K562 (cell line): Measurements from ENCODE around the gene ELAVL3. TPM values are rescaled to one million over a fixed set of nuclear protein-coding genes. Genes with fewer than 3 reads are reported as not detected.

Source experiments
- BHLHE40 ChIP-seq: IDR thresholded peaks from 2 replicates; pipeline ENCODE4 v1.6.1; 2011; ENCODE audit warnings: low read length, improper control_type of control experiment
- CHD2 ChIP-seq: IDR thresholded peaks from 2 replicates; pipeline ENCODE4 v1.6.1; 2011; ENCODE audit warnings: low read depth, low read length
- CREB1 ChIP-seq, 2 experiments: sonication (generic) in 1 of 2; formaldehyde crosslinking in 1 of 2; IDR thresholded peaks; 2 replicates each; pipeline versions ENCODE4 v1.6.1 to v1.8.0; 2012 to 2022; ENCODE audit warnings: inconsistent platforms in 1 of 2, mild to moderate bottlenecking in 1 of 2, missing genetic modification reagents in 1 of 2, moderate library complexity in 1 of 2
- ETV5 ChIP-seq: sonication (generic); formaldehyde crosslinking; IDR thresholded peaks from 2 replicates; pipeline ENCODE4 v1.4.0; 2020; ENCODE audit warnings: low read depth, mild to moderate bottlenecking, missing genetic modification reagents
- FOSL1 ChIP-seq: fragments of 200-800 bp; sonication (Bioruptor generic); conservative IDR thresholded peaks from 2 replicates; pipeline ENCODE4 v1.6.1; 2016; ENCODE audit warnings: missing genetic modification characterization, missing compliant biosample characterization
- FOXA1 ChIP-seq: fragments of 450-650 bp; IDR thresholded peaks from 2 replicates; pipeline ENCODE4 v1.6.1; 2016; ENCODE audit warnings: mild to moderate bottlenecking, borderline replicate concordance
- MCM3 ChIP-seq: fragments of 450-650 bp; IDR thresholded peaks from 2 replicates; pipeline ENCODE4 v1.6.1; 2016
- NR4A1 ChIP-seq, 2 experiments: fragments of 250-450 bp in 1 of 2; fragments of 450-650 bp in 1 of 2; sonication (Bioruptor Pico) in 1 of 2; IDR thresholded peaks; 2 replicates each; pipeline versions ENCODE4 v1.4.0 to v1.6.1; 2016 to 2020; ENCODE audit warnings: mild to moderate bottlenecking in 2 of 2, missing compliant biosample characterization in 1 of 2, missing genetic modification characterization in 1 of 2, moderate library complexity in 1 of 2
- PTTG1 ChIP-seq: fragments of 450-650 bp; IDR thresholded peaks from 2 replicates; pipeline ENCODE4 v1.6.1; 2016; ENCODE audit warnings: low read depth, mild to moderate bottlenecking, missing genetic modification characterization, missing compliant biosample characterization
- SMARCA4 ChIP-seq: fragments of 450-650 bp; IDR thresholded peaks from 2 replicates; pipeline ENCODE4 v1.6.1; 2016
- SMARCB1 ChIP-seq: IDR thresholded peaks from 2 replicates; pipeline ENCODE4 v1.6.1; 2011; ENCODE audit warnings: improper control_type of control experiment, low read depth; ENCODE audit not compliant: insufficient read length
- SMC3 ChIP-seq: conservative IDR thresholded peaks from 2 replicates; pipeline ENCODE4 v1.6.1; 2011; ENCODE audit warnings: low read depth, low read length, improper control_type of control experiment; ENCODE audit not compliant: insufficient read depth
- SRSF1 ChIP-seq: fragments of 200-400 bp; formaldehyde crosslinking; IDR thresholded peaks from 2 replicates; pipeline ENCODE4 v1.6.1; 2017; ENCODE audit warnings: mild to moderate bottlenecking, low read depth, low read length, moderate library complexity
- STAG1 ChIP-seq: sonication (generic); formaldehyde crosslinking; IDR thresholded peaks from 2 replicates; pipeline ENCODE4 v1.5.0; 2020; ENCODE audit warnings: missing genetic modification reagents, borderline replicate concordance
- TBP ChIP-seq: optimal IDR thresholded peaks from 2 replicates; pipeline ENCODE3; 2011; ENCODE audit warnings: low read depth, low read length, improper control_type of control experiment
- ZEB2 ChIP-seq: fragments of 450-650 bp; IDR thresholded peaks from 2 replicates; pipeline ENCODE4 v1.6.1; 2016
- ZFP36 ChIP-seq: fragments of 150-350 bp; IDR thresholded peaks from 2 replicates; pipeline ENCODE4 v1.6.1; 2018; ENCODE audit warnings: low read length, low read depth; ENCODE audit not compliant: partially characterized antibody
- ZNF146 ChIP-seq: IDR thresholded peaks from one replicate; pipeline ENCODE4 v1.6.1; 2018; ENCODE audit warnings: missing compliant biosample characterization; ENCODE audit not compliant: unreplicated experiment
- ZNF395 ChIP-seq: fragments of 200-800 bp; sonication (Bioruptor generic); IDR thresholded peaks from 2 replicates; pipeline ENCODE4 v1.6.1; 2017; ENCODE audit warnings: missing genetic modification characterization, missing compliant biosample characterization
- ZNF41 ChIP-seq: fragments of 250-450 bp; sonication (Bioruptor Pico); conservative IDR thresholded peaks from 2 replicates; pipeline ENCODE4 v1.4.0; 2020; ENCODE audit warnings: mild to moderate bottlenecking
- ZNF609 ChIP-seq: sonication (generic); formaldehyde crosslinking; IDR thresholded peaks from 2 replicates; pipeline ENCODE4 v1.8.1; 2023; ENCODE audit warnings: missing genetic modification reagents, mild to moderate bottlenecking, borderline replicate concordance
- polyA plus RNA-seq, 8 experiments: library from polyadenylated mRNA; depleted of rRNA in 4 of 8; stranded (reverse) in 5 of 8; unstranded in 3 of 8; fragments of >200 nt; fragmentation: Nextera tagmentation in 2 of 8; fragmentation: Illumina TruSeq in 1 of 8; extraction: Ambion mirVana in 2 of 8; extraction: Trizol in 1 of 8; gene quantifications; 2 replicates each; pipeline versions ENCODE4 v1.2.1 to v1.2.3, GENCODE V29; 2011 to 2014; ENCODE audit warnings: inconsistent platforms in 1 of 8, missing spikeins in 1 of 8
- total RNA-seq, 7 experiments: library from RNA; depleted of rRNA in 6 of 7; stranded (reverse); fragments of >200 nt in 6 of 7; fragmentation: Illumina TruSeq in 2 of 7; extraction: Trizol in 2 of 7; gene quantifications; 2 replicates each; pipeline versions ENCODE4 v1.2.1 to v1.2.3, GENCODE V29; 2011 to 2021; ENCODE audit warnings: low replicate concordance in 1 of 7

Gene ELAVL3
- total and polyA plus RNA-seq, 9 of the 15 experiments (the other 6 are each of a cell fraction or from before 2014, with no cell fraction given): not detected

- TF ChIP-seq NR4A1 (CRISPR knock-in tag; IDR thresholded peaks at IDR 0.05) (no peak), NR4A1 (tag; IDR thresholded peaks at IDR 0.05) (no peak), ZNF395 (no peak), SMARCA4 (peak; percentile 65), ETV5 (CRISPR knock-in tag) (no peak), ZNF609 (CRISPR knock-in tag) (no peak), ZFP36 (peak; percentile 43), FOXA1 (no peak), SMC3 (peak; percentile 90), BHLHE40 (no peak), FOSL1 (tag) (peak; percentile 92), SMARCB1 (no peak), ZNF41 (CRISPR knock-in tag) (no peak), CHD2 (no peak), PTTG1 (tag) (no peak), SRSF1 (no peak), STAG1 (CRISPR knock-in tag) (peak; percentile 73; the same call in 1 of the 2 replicates), ZNF146 (no peak), CREB1 (IDR thresholded peaks at IDR 0.05) (no peak), CREB1 (CRISPR knock-in tag; IDR thresholded peaks at IDR 0.05) (no peak), ZEB2 (peak; percentile 11; the same call in 1 of the 2 replicates), MCM3 (no peak), TBP (peak; percentile 58)
Measured at GRCh38 chr19:11496391-11497163, 15.7 kb upstream of the ELAVL3 start (continued).
